WTC11 (cell line): Measurements from ENCODE around the gene TUBE1. TPM values are rescaled to one million over a fixed set of nuclear protein-coding genes. Genes with fewer than 3 reads are reported as not detected.

ENCODE experiments used
- ATAC-seq: fragments of 200-7000 bp; cut with Tn5 transposase; 2 replicates; pipeline ENCODE4 v1.10.0; 2021; ENCODE audit warnings: mild to moderate bottlenecking, moderate library complexity
- CTCF ChIA-PET: fragments of 300-600 bp; sonication (Branson Sonifier 250); formaldehyde crosslinking; loops from one replicate; lab custom pipeline; 2021; ENCODE audit warnings: antibody characterized with exemption; lab: Charles Lee
- POLR2A ChIA-PET: fragments of 350-600 bp; sonication (Branson Sonifier 250); formaldehyde crosslinking; loops from one replicate; lab custom pipeline; 2021; ENCODE audit warnings: antibody characterized with exemption; lab: Charles Lee
- DNase-seq: peaks from one replicate; pipeline ENCODE4 v3.0.0; 2021; ENCODE audit warnings: low spot score
- H3K27ac Mint-ChIP-seq: 2 replicates; pipeline ENCODE4 v1.8.0; 2021; ENCODE audit warnings: mixed read lengths
- H3K27me3 Mint-ChIP-seq: 2 replicates; pipeline ENCODE4 v1.8.0; 2021; ENCODE audit warnings: low read depth, mild to moderate bottlenecking, moderate library complexity, mixed read lengths
- H3K36me3 Mint-ChIP-seq: 2 replicates; pipeline ENCODE4 v1.8.0; 2021; ENCODE audit warnings: mixed read lengths
- H3K4me1 Mint-ChIP-seq: 2 replicates; pipeline ENCODE4 v1.8.0; 2022; ENCODE audit warnings: mixed read lengths
- H3K4me3 Mint-ChIP-seq: 2 replicates; pipeline ENCODE4 v1.8.0; 2021; ENCODE audit warnings: mild to moderate bottlenecking, moderate library complexity, mixed read lengths
- H3K9me3 Mint-ChIP-seq: 2 replicates; pipeline ENCODE4 v1.8.0; 2021; ENCODE audit warnings: mixed read lengths
- ARID4B ChIP-seq: sonication (generic); formaldehyde crosslinking; IDR thresholded peaks from 2 replicates; pipeline ENCODE4 v1.8.0; 2023; ENCODE audit warnings: missing genetic modification reagents, mild to moderate bottlenecking, borderline replicate concordance
- ATF1 ChIP-seq: sonication (generic); formaldehyde crosslinking; IDR thresholded peaks from 2 replicates; pipeline ENCODE4 v1.8.1; 2023; ENCODE audit warnings: mild to moderate bottlenecking, moderate library complexity, missing genetic modification reagents
- ATF3 ChIP-seq: sonication (generic); formaldehyde crosslinking; conservative IDR thresholded peaks from 2 replicates; pipeline ENCODE4 v1.8.1; 2022; ENCODE audit warnings: mild to moderate bottlenecking, missing genetic modification reagents
- ATF6 ChIP-seq: sonication (generic); formaldehyde crosslinking; IDR thresholded peaks from 2 replicates; pipeline ENCODE4 v1.8.1; 2023; ENCODE audit warnings: mild to moderate bottlenecking, missing genetic modification reagents
- CREM ChIP-seq: sonication (generic); formaldehyde crosslinking; IDR thresholded peaks from 2 replicates; pipeline ENCODE4 v1.8.1; 2022; ENCODE audit warnings: mild to moderate bottlenecking, missing genetic modification reagents, moderate library complexity
- ESRRA ChIP-seq: sonication (generic); formaldehyde crosslinking; IDR thresholded peaks from 2 replicates; pipeline ENCODE4 v1.8.1; 2022; ENCODE audit warnings: mild to moderate bottlenecking, missing genetic modification reagents, borderline replicate concordance
- GRHL2 ChIP-seq: fragments of 250-450 bp; sonication (Bioruptor Pico); IDR thresholded peaks from 2 replicates; pipeline ENCODE4 v1.8.0; 2022; ENCODE audit warnings: mild to moderate bottlenecking, moderate library complexity; ENCODE audit not compliant: insufficient replicate concordance, severe bottlenecking
- JUN ChIP-seq: sonication (generic); formaldehyde crosslinking; IDR thresholded peaks from 2 replicates; pipeline ENCODE4 v1.8.0; 2023; ENCODE audit warnings: mild to moderate bottlenecking, missing genetic modification reagents
- MXD4 ChIP-seq: fragments of 250-450 bp; sonication (Bioruptor Pico); IDR thresholded peaks from 2 replicates; pipeline ENCODE4 v1.8.0; 2021; ENCODE audit warnings: mild to moderate bottlenecking, moderate library complexity, borderline replicate concordance
- NR3C1 ChIP-seq: sonication (generic); formaldehyde crosslinking; conservative IDR thresholded peaks from 2 replicates; pipeline ENCODE4 v1.8.1; 2023; ENCODE audit warnings: low read depth, mild to moderate bottlenecking, missing genetic modification reagents
- RELA ChIP-seq: sonication (generic); formaldehyde crosslinking; IDR thresholded peaks from 2 replicates; pipeline ENCODE4 v1.8.1; 2022; ENCODE audit warnings: missing genetic modification reagents, mild to moderate bottlenecking, borderline replicate concordance
- RORB ChIP-seq: fragments of 250-450 bp; sonication (Bioruptor Pico); IDR thresholded peaks from 2 replicates; pipeline ENCODE4 v1.9.0; 2021; ENCODE audit warnings: mild to moderate bottlenecking
- SOX15 ChIP-seq: fragments of 250-450 bp; sonication (Bioruptor Pico); IDR thresholded peaks from 2 replicates; pipeline ENCODE4 v1.9.0; 2021; ENCODE audit warnings: mild to moderate bottlenecking
- SP1 ChIP-seq: sonication (generic); formaldehyde crosslinking; conservative IDR thresholded peaks from 2 replicates; pipeline ENCODE4 v1.8.1; 2022; ENCODE audit warnings: missing genetic modification reagents
- TP53 ChIP-seq: sonication (generic); formaldehyde crosslinking; IDR thresholded peaks from 2 replicates; pipeline ENCODE4 v1.8.1; 2023; ENCODE audit warnings: mild to moderate bottlenecking, missing genetic modification reagents
- ZNF396 ChIP-seq: fragments of 250-450 bp; sonication (Bioruptor Pico); IDR thresholded peaks from 2 replicates; pipeline ENCODE4 v1.8.0; 2021; ENCODE audit warnings: mild to moderate bottlenecking, moderate library complexity, borderline replicate concordance
- ZNF416 ChIP-seq: fragments of 250-450 bp; sonication (Bioruptor Pico); IDR thresholded peaks from 2 replicates; pipeline ENCODE4 v1.9.0; 2021; ENCODE audit warnings: mild to moderate bottlenecking, inconsistent platforms
- total RNA-seq: library from RNA; stranded (reverse); gene quantifications from 3 replicates; pipeline ENCODE4 v1.2.3, GENCODE V29; 2021
- TF ChIP-seq, protein P1 (sequence below): sonication (generic); formaldehyde crosslinking; IDR thresholded peaks from 2 replicates; pipeline ENCODE4 v1.8.0; 2022; ENCODE audit warnings: mild to moderate bottlenecking, missing genetic modification reagents
- TF ChIP-seq, protein P2 (sequence below): sonication (generic); formaldehyde crosslinking; IDR thresholded peaks from 2 replicates; pipeline ENCODE4 v1.8.0; 2022; ENCODE audit warnings: mild to moderate bottlenecking, missing genetic modification reagents
- TF ChIP-seq, protein P3 (sequence below): fragments of 250-450 bp; sonication (Bioruptor Pico); IDR thresholded peaks from 2 replicates; pipeline ENCODE4 v1.9.0; 2021; ENCODE audit warnings: mild to moderate bottlenecking

The TUBE1 gene
- total RNA-seq, 1 experiment from 2014 or later, result 16.9 TPM

GRCh38 chr6:112096901-112097300 lies 9.6 kb upstream of the TUBE1 start:
- no peak for TF ChIP-seq ZNF396 (CRISPR knock-in tag)
- TF ChIP-seq ATF1, result no peak
- no peak for TF ChIP-seq SP1 (CRISPR knock-in tag)
- TF ChIP-seq, protein P1, sequence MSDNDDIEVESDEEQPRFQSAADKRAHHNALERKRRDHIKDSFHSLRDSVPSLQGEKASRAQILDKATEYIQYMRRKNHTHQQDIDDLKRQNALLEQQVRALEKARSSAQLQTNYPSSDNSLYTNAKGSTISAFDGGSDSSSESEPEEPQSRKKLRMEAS (CRISPR knock-in tag), result no peak
- TF ChIP-seq NR3C1 (CRISPR knock-in tag), result no peak
- TF ChIP-seq, protein P2, sequence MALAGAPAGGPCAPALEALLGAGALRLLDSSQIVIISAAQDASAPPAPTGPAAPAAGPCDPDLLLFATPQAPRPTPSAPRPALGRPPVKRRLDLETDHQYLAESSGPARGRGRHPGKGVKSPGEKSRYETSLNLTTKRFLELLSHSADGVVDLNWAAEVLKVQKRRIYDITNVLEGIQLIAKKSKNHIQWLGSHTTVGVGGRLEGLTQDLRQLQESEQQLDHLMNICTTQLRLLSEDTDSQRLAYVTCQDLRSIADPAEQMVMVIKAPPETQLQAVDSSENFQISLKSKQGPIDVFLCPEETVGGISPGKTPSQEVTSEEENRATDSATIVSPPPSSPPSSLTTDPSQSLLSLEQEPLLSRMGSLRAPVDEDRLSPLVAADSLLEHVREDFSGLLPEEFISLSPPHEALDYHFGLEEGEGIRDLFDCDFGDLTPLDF (CRISPR knock-in tag), result no peak
- TF ChIP-seq TP53 (CRISPR knock-in tag), result no peak
- no peak for TF ChIP-seq ATF3 (CRISPR knock-in tag)
- TF ChIP-seq ESRRA, result no peak
- TF ChIP-seq ZNF416 (CRISPR knock-in tag), result no peak
- TF ChIP-seq, protein P3, sequence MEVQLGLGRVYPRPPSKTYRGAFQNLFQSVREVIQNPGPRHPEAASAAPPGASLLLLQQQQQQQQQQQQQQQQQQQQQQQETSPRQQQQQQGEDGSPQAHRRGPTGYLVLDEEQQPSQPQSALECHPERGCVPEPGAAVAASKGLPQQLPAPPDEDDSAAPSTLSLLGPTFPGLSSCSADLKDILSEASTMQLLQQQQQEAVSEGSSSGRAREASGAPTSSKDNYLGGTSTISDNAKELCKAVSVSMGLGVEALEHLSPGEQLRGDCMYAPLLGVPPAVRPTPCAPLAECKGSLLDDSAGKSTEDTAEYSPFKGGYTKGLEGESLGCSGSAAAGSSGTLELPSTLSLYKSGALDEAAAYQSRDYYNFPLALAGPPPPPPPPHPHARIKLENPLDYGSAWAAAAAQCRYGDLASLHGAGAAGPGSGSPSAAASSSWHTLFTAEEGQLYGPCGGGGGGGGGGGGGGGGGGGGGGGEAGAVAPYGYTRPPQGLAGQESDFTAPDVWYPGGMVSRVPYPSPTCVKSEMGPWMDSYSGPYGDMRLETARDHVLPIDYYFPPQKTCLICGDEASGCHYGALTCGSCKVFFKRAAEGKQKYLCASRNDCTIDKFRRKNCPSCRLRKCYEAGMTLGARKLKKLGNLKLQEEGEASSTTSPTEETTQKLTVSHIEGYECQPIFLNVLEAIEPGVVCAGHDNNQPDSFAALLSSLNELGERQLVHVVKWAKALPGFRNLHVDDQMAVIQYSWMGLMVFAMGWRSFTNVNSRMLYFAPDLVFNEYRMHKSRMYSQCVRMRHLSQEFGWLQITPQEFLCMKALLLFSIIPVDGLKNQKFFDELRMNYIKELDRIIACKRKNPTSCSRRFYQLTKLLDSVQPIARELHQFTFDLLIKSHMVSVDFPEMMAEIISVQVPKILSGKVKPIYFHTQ (CRISPR knock-in tag), result no peak
- no peak for TF ChIP-seq RELA (CRISPR knock-in tag)
- no peak for TF ChIP-seq RORB (CRISPR knock-in tag)
- TF ChIP-seq JUN (CRISPR knock-in tag), result no peak
- Mint-ChIP-seq H3K4me3 (no peak overlapping the region), H3K27ac (no peak overlapping the region), H3K9me3 (peaks cover 3% of the 10 kb centered on the region; the same call in 1 of the 2 replicates), H3K27me3 (no peaks in the 10 kb centered on the region), H3K4me1 (peaks cover 56% of the 10 kb centered on the region), H3K36me3 (no peaks in the 10 kb centered on the region)
- DNase-seq (no peak), ATAC-seq (no peak)
- ChIA-PET POLR2A (interaction anchor here (1.7 kb wide), 1 partner anchor 10 kb away, joined by 4 read pairs; the partner anchor contains the start of genes FAM229B and TUBE1), CTCF (no interaction called here)

DNA sequence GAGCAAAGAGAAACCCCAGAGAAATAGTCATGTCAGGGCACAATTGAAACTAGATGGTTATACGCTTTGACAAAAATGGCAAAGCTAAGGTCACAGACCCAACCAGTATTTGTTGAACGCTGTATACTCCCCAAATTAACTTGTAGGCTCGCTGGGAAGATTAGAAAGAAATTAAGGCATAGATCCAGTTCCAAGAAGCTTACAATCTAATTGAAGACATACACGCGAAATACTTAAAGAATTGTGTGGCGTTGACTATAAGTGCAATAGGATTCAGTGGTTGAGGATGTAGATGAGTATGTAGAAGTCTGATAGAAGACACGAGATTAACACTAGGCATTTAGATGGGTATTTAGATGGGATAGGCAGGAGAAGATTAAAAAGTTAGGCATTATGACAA lies 634 bp upstream of the TUBE1 start:
- ATAC-seq (no peak), DNase-seq (no peak)
- no peak overlapping the region for H3K4me3 Mint-ChIP-seq
- POLR2A ChIA-PET, result interaction anchor here (1.1 to 1.5 kb wide), 4 partner anchors 8 to 16 kb away, joined by 3 to 5 read pairs (median 4); no protein-coding TSS in a partner anchor
- no peaks in the 10 kb centered on the region for H3K27me3 Mint-ChIP-seq
- H3K27ac Mint-ChIP-seq, result no peak overlapping the region
- H3K9me3 Mint-ChIP-seq, result no peaks in the 10 kb centered on the region
- no peaks in the 10 kb centered on the region; the same call in 1 of the 2 replicates for H3K36me3 Mint-ChIP-seq
- H3K4me1 Mint-ChIP-seq, result peaks cover 5% of the 10 kb centered on the region; the same call in 1 of the 2 replicates
- CTCF ChIA-PET, result interaction anchor here (0.8 to 1.7 kb wide), 12 partner anchors 8 to 1771 kb away, joined by 3 to 9 read pairs (median 4); a partner anchor contains a TSS
- TF ChIP-seq GRHL2 (CRISPR knock-in tag) (no peak), MXD4 (CRISPR knock-in tag) (no peak), ARID4B (no peak), SOX15 (CRISPR knock-in tag) (no peak), CREM (CRISPR knock-in tag) (no peak), JUN (CRISPR knock-in tag) (no peak), ATF6 (CRISPR knock-in tag) (no peak)
- TF ChIP-seq, protein P3 (CRISPR knock-in tag), result no peak
- TF ChIP-seq, protein P2 (CRISPR knock-in tag), result no peak
